ENCODE measurements around the gene B3GNT5.

DNA sequence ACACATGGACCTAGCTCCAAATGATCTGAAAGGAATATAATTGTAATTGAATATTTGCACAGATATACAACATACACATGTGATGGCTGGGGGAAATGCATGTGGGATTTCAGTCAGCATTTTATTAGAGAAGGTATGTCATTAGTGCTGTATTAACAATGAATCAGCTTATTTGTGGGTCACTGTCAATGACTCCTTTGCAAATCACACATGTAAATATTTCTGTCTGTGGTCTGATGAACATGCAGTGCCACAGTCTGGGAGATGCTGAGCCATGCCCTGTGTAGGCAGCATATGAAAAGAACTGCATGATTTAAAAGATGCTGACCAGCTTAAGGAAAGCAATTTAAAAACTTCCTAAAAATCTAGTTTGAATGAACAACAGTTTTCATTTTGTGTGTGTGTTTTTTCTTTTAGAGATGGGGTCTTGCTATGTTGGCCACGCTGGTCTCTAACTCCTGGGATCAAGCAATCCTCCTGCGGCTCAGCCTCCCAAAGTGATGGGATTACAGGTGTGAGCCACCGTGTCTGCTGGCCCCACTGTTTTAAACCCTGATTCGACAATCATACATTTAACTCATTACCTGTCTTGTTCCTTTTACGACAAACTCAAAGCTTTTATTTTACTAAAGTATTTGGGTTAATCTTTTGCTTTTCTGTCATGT is 803 bp upstream of the B3GNT5 start:
- TF ChIP-seq, protein P1, sequence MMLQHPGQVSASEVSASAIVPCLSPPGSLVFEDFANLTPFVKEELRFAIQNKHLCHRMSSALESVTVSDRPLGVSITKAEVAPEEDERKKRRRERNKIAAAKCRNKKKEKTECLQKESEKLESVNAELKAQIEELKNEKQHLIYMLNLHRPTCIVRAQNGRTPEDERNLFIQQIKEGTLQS (IDR thresholded peaks at IDR 0.05; ENCODE audit: insufficient read depth, low read depth, low read length), result no peak
- TF ChIP-seq, protein P2, sequence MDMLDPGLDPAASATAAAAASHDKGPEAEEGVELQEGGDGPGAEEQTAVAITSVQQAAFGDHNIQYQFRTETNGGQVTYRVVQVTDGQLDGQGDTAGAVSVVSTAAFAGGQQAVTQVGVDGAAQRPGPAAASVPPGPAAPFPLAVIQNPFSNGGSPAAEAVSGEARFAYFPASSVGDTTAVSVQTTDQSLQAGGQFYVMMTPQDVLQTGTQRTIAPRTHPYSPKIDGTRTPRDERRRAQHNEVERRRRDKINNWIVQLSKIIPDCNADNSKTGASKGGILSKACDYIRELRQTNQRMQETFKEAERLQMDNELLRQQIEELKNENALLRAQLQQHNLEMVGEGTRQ (IDR thresholded peaks at IDR 0.05; ENCODE audit: low read length), result no peak
- TF ChIP-seq EP300 (IDR thresholded peaks at IDR 0.05; ENCODE audit: borderline replicate concordance in 1 of 2, low read depth in 2 of 2, low read length in 2 of 2), result no peak
- TF ChIP-seq JUN (IDR thresholded peaks at IDR 0.05; ENCODE audit: low read depth, low read length), result no peak
- TF ChIP-seq SRF (IDR thresholded peaks at IDR 0.05; ENCODE audit: low read depth, low read length), result no peak
- TF ChIP-seq BACH1 (IDR thresholded peaks at IDR 0.05; ENCODE audit: low read length), result no peak

All from H1 (cell line).